Ascending aorta (tissue), 2 donors: ENCODE data around the gene HILPDA. TPM values are rescaled to one million over a fixed set of nuclear protein-coding genes. Genes with fewer than 3 reads are reported as not detected.

Experiments used
- DNase-seq, 2 donors: peaks; one replicate each; pipeline ENCODE4 v3.0.0-alpha.2; 2019; ENCODE audit warnings: low spot score in 2 of 2
- H3K27ac ChIP-seq, 2 donors: fragments of 200-600 bp; sonication (generic); one replicate each; pipeline ENCODE4 v1.5.1; 2016 to 2017; ENCODE audit warnings: mild to moderate bottlenecking in 1 of 2
- H3K27me3 ChIP-seq: fragments of 200-600 bp; sonication (generic); one replicate; pipeline ENCODE4 v1.5.1; 2017
- H3K36me3 ChIP-seq, 2 donors: fragments of 200-600 bp; sonication (generic); one replicate each; pipeline ENCODE4 v1.5.1; 2016
- H3K4me1 ChIP-seq, 2 donors: fragments of 200-600 bp; sonication (generic); one replicate each; pipeline ENCODE4 v1.5.1; 2016 to 2017; ENCODE audit warnings: mild to moderate bottlenecking in 1 of 2
- H3K4me3 ChIP-seq, 2 donors: fragments of 200-600 bp; sonication (generic); one replicate each; pipeline ENCODE4 v1.5.1; 2016 to 2017; ENCODE audit warnings: mild to moderate bottlenecking in 1 of 2
- H3K9me3 ChIP-seq, 2 donors: fragments of 200-600 bp; sonication (generic); one replicate each; pipeline ENCODE4 v1.5.1; 2016
- intact Hi-C: fragments of 100-400 bp; cut with DNase I; formaldehyde crosslinking; loops from one replicate; pipeline ENCODE4 v1.15.1; 2023
- total RNA-seq: library from RNA; depleted of rRNA; stranded (reverse); fragments of >200 nt; gene quantifications from one replicate; pipeline ENCODE4 v1.1.0, GENCODE V29; 2016
- TF ChIP-seq, protein P1 (sequence below), 3 experiments: fragments of 200-600 bp in 2 of 3; fragments of 450-650 bp in 1 of 3; sonication (generic) in 2 of 3; IDR thresholded peaks; one replicate each; pipeline ENCODE4 v1.5.1; 2016 to 2019; ENCODE audit warnings: antibody characterized with exemption in 3 of 3, mild to moderate bottlenecking in 1 of 3, moderate library complexity in 1 of 3

The HILPDA gene
- total RNA-seq, 1 donor from 2014 or later, result 19.3 TPM

DNA sequence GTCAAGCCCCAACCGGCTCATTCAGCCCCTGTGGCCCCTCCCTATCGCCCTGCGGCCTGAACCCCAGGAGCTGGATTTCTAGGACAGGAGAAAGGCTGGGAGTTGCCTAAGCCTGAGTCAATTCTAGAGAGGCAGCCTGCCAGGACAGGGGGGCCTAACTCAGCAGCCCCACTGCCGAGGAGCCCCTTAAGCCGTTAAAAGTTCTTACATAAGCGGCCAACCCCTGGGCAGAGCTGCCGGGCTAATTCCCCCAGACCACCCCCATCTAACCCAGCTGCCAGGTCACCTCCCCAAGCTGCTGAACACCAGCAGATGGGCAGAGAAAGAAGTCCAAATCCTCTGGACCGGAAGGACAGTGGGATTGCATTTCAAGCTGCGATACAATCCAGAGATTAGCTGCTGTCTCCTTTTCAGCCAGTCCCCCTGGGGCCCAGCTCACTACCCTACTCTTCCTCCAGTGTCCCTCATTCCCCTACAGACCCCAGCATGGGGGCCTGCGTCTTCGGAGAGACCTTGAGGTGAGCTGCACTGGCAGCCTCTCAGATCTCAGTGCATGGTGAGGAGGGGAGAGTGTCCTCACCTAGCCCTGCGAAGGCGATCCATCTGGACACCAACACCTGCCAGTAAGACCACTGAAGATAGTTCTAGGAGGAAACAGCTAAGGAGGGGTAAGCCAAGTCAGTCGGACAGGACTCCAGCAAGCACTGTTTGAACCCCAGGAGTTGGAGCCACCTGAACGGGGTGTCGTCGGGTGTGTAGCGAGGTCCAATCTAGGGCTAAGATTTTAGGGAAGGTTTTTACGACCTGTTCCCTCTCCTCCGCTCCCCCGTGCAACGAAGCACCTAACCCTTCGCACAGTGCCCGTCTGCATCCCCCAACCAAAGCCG is 46.7 kb upstream of the HILPDA start:
- no peak for DNase-seq
- TF ChIP-seq, protein P1, sequence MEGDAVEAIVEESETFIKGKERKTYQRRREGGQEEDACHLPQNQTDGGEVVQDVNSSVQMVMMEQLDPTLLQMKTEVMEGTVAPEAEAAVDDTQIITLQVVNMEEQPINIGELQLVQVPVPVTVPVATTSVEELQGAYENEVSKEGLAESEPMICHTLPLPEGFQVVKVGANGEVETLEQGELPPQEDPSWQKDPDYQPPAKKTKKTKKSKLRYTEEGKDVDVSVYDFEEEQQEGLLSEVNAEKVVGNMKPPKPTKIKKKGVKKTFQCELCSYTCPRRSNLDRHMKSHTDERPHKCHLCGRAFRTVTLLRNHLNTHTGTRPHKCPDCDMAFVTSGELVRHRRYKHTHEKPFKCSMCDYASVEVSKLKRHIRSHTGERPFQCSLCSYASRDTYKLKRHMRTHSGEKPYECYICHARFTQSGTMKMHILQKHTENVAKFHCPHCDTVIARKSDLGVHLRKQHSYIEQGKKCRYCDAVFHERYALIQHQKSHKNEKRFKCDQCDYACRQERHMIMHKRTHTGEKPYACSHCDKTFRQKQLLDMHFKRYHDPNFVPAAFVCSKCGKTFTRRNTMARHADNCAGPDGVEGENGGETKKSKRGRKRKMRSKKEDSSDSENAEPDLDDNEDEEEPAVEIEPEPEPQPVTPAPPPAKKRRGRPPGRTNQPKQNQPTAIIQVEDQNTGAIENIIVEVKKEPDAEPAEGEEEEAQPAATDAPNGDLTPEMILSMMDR (IDR thresholded peaks at IDR 0.05), result no peak
- intact Hi-C loops, result loop anchor here (1.0 kb wide), 2 partner anchors 46 to 50 kb away; partner anchors contain the start of gene HILPDA
- H3K4me3 ChIP-seq, result peak overlapping the region; percentile 62 to 94
- peak overlapping the region; percentile 87 to 92 for H3K27ac ChIP-seq
- H3K4me1 ChIP-seq, result peaks cover 9 to 24% of the 10 kb centered on the region in 2 donors
- H3K27me3 ChIP-seq, result no peaks in the 10 kb centered on the region
- H3K9me3 ChIP-seq, result no peaks in the 10 kb centered on the region
- H3K36me3 ChIP-seq, result no peaks in the 10 kb centered on the region

- Histone ChIP-seq H3K36me3 (no peaks in the 10 kb centered on the region), H3K4me1 (peaks cover 6 to 21% of the 10 kb centered on the region in 2 donors), H3K4me3 (peak within 1 kb of the TSS; percentile 62 to 94), H3K27me3 (no peaks in the 10 kb centered on the region), H3K27ac (peak within 1 kb of the TSS; percentile 87 to 92), H3K9me3 (no peaks in the 10 kb centered on the region)
- peak; percentile 60 to 94 for DNase-seq
- TF ChIP-seq, protein P1 (IDR thresholded peaks at IDR 0.05), result no peak
- intact Hi-C loops, result loop anchor here (1.0 to 5.0 kb wide), 3 partner anchors 45 to 823 kb away; partner anchors contain the start of genes ARF5, GCC1 and HILPDA
Measured at GRCh38 chr7:128409596-128410450, 45.9 kb upstream of the HILPDA start, which contains the start of gene IMPDH1. TSS of gene IMPDH1 (minus strand) at chr7:128409982. CDS start at chr7:128409901, 81 bp downstream.

DNA sequence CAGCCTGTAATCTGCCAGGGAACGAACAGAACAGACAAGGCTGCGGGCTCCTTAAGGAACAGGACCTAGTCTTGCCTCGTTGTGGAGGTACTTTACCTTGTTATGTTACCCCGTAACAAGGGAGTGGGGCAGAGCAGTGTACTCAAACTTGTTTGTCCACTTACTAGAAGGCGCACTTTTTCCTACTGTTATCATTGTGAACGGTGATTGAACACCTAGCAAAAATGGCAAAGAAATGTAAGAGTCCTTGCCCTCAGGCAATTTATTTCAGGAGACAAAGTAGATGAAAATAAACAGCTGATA is 45.3 kb upstream of the HILPDA start:
- DNase-seq, result no peak
- TF ChIP-seq, protein P1 (IDR thresholded peaks at IDR 0.05), result no peak
- H3K27me3 ChIP-seq, result no peaks in the 10 kb centered on the region
- intact Hi-C loops, result loop anchor here (5.0 kb wide), 1 partner anchor 823 kb away; the partner anchor contains the start of genes ARF5 and GCC1
- peaks cover under 1 to 15% of the 10 kb centered on the region in 2 donors for H3K4me1 ChIP-seq
- peak overlapping the region; percentile 62 to 94 for H3K4me3 ChIP-seq
- H3K36me3 ChIP-seq, result no peaks in the 10 kb centered on the region
- H3K27ac ChIP-seq, result peak overlapping the region; percentile 87 to 92
- H3K9me3 ChIP-seq, result no peaks in the 10 kb centered on the region

DNA sequence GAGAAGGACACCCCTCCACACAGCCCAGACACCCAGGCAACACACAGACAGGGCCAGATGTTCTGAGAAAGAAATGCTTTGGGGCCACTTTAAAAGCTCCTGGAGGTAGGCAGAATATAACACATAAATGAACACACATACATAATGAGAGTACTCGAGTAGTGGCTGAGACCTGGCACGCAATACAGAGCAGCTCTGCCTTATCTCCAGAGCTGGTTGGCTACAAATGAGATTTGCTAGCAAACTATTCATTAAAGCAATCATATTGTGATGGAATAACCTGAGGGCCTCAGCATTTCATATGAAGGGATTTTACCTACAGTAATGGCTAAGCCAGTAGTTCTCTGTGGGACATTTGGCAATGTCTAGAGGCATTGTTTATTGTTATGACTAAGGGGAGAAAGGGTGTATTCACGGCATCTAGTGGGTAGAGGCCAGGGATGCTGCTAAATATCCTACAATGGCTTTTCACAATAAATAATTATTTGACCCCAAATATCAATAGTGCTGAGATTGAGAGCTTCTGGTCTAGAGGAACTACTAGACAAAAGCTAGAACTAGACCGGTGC is 40.4 kb upstream of the HILPDA start:
- intact Hi-C loops, result no loop called here
- Histone ChIP-seq H3K4me1 (no peaks in the 10 kb centered on the region), H3K4me3 (no peak overlapping the region), H3K36me3 (no peaks in the 10 kb centered on the region), H3K9me3 (no peaks in the 10 kb centered on the region), H3K27me3 (no peaks in the 10 kb centered on the region), H3K27ac (no peak overlapping the region)
- TF ChIP-seq, protein P1 (IDR thresholded peaks at IDR 0.05), result no peak
- no peak for DNase-seq

GRCh38 chr7:128417071-128417470 is 38.6 kb upstream of the HILPDA start:
- intact Hi-C loops, result no loop called here
- Histone ChIP-seq H3K9me3 (no peaks in the 10 kb centered on the region), H3K27me3 (no peaks in the 10 kb centered on the region), H3K36me3 (no peaks in the 10 kb centered on the region), H3K27ac (no peak overlapping the region), H3K4me3 (no peak overlapping the region), H3K4me1 (no peaks in the 10 kb centered on the region)
- TF ChIP-seq, protein P1 (IDR thresholded peaks at IDR 0.05), result no peak
- DNase-seq, result no peak
